Inflammatory macrophage treated with lipopolysaccharide for 1 hour (primary cell): Measurements from ENCODE around the gene PDGFRA.
A peak's percentile ranks its signal among the peaks of the same experiment; 100 is the strongest.
"Not testable (repeated sequence)": the region's sequence is repeated elsewhere in the genome, so short reads cannot be mapped to it uniquely, and the experiment has no call there.

Experiments used
- DNase-seq, 2 donors: peaks; one replicate each; pipeline ENCODE4 v3.0.0-alpha.2; 2020 to 2022

The PDGFRA gene

DNA sequence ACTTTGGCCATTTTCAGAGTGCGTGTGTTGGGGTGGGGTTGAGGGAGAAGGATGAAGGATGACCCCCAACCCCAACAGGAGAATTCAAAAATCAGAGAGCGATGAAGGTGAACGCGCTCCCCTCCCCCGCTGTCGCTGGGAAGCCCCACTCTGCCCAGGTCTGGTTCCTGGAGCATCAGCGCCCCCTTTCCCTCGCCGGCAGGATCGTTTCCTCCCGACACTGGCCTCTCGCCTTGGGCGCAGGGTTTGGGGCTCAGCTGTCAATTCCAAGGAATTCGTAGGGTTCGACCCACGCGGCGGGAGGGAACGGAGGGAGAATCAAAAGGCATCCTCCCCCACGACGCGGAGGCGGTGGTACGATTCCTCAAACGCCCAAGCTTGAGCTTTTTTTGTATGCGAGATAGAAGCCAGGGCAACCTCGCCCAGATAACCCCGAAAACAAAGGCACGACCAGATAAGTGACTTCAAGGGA lies 1.0 kb upstream of the PDGFRA start:
- DNase-seq, result peak in 1 of 2 donors; percentile 54

DNA sequence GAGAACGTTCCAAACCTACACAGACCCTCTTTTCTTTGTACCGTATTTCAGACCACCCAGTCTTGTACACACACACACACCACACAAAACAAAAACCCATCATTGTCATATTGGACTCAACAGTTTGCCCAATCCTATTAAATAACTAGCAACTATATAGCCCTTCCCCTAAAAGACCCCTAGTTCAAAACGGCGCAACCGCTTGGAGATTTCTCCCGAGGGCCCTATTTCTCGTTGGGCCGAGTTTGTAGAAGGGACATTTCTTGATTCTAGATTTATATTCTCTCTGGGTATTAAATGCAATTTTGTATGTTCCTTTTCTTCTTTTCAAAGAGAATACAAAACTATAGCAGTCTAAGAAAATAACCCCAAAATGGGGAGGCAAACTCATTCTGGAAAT lies 547 bp upstream of the PDGFRA start:
- no peak for DNase-seq

DNA sequence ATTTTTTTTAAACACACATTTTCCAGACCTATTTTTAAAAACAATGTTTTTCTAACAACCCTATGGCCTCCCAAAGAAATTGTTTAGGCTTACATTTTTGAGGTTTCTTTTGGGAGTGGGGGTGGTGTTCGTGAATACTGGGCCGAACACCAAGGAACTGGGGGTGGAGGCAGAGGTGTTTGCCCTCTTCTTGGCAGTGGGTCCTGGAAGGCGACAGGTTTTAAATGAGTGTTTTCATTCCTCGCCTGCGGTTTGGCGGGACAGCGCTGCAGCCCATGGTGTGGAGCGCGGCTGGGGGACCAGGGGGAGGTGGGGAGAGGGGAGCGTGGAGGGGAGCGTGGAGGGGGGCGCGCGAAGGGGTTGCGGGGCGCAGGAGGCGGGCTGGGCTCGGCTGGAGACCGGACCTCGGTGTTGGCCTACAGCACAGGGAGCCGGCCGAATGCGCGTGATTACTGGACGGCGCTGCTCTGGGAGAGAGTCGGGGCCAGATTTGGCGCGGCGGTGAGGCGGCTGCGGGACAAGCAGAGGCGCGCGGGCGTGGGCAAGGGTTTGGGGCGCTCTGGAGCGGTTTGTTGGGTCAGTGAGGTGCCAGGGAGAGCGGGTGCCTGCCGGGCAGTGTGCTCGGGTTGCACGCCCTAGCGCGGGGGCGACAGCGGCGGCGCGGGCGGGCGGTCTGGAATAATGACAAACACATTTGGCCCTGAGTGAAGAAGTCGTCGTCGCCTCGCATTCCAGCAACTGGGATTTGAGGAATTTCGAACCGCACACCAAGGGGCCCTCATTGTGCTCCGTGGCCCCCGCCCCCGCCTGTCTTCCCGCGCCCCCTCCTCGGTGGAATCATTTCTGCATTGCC lies 764 bp downstream of the PDGFRA start:
- DNase-seq, result no peak

DNA sequence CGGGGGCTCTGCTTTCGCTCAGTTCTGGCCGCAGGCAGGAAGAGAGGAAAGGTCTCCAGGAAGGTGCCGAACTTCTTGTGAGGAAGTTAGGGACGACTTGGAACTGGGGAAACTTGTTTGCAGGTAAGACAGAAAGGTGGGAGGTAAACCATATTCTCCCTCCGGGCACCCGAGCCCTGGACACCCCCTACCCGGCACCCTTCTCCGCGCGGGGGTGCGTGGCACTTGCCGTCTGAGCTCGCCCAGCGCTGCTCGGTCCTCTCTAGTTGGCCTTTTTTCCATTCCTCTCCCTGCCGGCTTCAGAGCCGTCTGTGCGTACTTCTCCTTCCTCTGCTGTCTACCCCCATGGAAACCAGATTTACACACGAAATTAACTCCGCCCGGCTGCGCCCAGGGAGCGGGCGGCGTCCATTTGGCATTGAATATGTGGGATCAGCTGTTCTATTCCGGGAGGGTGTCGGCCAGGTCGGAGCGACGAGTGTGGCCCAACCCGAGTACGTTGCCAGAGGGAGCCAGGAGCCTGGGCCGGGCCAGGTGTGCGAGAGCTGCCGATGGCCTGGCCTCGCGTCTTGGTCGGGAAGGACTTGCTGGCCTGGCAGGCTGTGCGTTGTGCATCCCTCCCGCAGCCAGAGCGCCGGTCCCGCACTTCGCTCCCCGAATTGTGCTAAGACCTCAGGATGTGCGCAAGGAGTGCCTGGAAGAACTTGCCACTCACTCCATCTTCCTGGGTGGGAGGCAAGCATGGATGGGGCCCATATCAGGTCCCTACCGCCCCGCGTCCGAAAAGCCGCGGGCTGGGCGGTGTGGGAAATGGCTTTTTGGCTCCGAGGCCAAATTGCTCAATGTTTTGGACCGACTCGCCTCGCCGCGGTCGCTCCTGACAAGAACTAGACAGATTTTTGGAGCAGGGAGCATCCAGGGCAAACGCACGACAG lies 1.7 kb downstream of the PDGFRA start:
- DNase-seq, result no peak

DNA sequence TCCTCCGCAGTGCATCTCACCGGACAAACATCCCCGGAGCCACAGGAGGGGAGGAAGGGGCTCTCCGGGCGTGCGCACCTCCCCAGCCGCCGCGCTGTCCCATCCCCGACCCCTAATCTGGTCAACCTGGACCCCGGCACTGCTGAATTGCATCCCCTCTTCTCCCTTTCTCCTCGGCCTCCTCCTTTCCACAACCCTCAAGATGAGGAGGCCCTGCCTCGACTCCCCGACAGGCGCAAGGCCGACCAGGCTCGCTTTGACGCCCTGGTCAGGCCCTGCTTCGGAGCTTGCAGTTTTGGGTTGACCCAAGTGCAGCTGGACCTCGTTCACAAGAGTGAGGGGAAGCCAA lies 2.3 kb downstream of the PDGFRA start:
- DNase-seq, result no peak

DNA sequence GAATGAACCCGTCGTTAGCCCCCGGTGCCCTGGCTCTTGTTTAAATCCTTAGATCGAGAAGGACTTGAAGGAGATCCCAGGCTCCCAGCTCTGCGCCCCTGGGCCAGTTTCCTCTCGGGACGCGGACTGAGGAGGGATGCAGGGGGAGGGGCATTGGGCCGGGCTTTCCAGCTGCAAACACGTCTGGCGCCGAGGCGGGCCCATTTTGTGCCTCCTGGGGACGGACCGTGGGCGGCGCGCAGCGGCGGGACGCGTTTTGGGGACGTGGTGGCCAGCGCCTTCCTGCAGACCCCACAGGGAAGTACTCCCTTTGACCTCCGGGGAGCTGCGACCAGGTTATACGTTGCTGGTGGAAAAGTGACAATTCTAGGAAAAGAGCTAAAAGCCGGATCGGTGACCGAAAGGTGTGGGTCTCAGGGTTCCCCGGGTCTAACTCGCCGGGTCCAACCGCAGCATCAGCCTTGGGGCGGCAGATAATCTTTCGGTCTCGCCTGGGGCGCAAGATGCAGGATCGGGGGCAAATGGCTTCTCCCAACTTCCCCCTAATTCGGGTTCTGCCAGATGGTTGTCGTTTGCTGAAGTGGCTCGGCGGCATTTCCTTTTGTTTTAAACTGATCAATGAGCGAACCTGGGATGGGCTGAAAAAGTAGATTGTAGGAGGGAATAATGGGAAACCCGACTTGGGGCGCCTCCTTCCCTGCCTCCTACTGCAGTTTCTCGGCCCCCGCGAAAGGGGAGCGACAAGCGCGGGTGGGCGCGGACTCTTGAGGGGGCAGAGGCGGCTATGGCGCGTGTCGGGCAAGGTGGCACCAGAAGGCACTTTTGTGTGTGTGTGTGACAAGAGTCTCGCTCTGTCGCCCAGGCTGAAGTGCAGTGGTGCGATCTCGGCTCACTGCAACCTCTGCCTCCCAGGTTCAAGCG lies 2.9 kb downstream of the PDGFRA start:
- no peak for DNase-seq

DNA sequence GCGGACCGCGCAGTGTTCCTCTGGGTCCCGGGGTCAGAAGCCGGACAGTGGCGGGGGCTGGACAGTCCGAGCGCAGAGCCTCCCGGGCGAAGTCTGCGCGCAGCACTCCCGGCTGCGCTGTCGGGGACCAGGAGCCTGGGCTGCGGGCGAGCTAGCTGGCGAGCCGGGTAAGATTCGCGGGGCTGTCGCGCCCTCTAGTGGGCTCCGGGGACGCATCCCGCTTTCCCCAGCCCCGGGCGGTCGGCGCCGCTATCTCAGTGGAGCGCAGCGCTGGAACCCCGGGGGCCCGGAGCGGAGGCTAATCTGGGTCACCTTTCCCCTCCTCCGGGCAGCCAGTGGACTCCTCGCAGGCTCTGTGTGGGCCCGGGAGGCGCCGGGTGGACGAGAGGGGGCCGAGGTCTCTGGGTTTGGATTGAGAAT lies 4.2 kb downstream of the PDGFRA start:
- DNase-seq, result peak; percentile 78 to 94

DNA sequence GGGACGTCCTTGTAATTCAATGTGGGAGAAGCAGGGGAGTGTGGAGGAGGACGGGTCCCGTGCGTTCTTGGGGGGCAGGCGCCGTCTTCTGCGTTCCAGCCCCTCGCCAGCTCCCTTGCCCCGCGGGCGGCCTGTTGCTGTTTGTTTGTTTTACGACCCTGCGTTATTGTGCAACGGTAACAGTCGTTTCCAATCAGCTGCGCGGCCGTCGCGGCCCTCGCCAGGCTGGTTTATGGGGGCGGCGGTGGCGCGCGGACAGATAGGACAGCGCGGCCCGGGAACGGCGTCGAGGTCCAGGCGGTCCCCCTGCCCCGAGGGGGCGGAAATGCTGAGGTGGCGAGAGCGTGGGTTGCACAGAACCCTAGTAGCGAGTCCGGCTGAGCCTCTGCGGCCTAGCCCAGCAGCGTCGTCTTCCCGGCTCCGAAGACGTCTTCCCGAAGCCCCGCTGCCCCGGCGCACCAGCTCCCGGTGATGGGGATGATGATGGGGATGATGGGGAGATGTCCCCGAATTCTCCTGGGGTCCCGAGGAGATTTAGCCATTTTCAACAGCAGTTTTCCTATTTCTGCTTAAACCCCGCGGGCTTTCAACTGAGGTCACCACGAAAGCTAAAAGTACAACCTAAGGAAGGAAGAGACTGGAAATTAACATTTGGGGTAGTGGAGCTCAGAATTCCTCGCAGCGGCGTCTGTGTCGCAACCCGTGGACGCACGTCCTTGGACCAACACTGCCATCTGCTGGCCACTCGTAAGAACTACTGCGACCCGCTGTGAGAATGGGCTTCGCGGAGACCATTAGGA lies 4.8 kb downstream of the PDGFRA start:
- peak; percentile 62 to 92 for DNase-seq

DNA sequence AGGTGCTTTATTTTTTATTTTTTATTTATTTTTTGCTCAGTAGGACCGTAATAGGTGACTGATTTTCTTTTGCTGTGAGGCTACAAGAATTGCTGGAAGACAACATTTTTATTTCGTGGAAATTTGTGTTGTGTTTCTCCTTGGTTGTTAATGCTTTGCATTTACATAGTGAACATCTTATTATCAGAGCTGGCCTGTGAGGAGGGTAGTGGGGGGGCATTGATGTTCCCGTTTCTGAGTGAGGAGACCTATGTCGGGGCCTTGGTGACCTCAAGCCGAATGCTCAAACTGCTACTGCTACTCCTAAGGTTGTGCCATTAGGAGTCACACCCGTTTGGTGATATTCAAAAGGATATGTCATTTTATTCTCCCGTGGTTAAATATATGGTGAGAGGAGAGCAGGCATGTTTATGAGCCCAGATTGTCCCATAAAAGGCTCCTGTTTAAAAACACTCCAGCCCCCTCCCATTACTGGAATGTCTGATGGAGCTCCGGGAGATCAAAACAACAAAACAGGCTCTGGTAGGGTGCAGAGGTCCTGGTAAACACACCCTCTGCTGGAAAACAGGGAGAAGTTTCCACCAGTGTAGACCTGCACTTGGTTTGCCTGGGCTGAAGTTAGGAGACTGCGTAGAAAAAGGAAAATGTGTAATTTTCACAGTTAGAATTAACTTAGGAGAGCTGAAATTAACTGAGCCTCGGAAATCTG lies 5.6 kb downstream of the PDGFRA start:
- DNase-seq, result no peak

DNA sequence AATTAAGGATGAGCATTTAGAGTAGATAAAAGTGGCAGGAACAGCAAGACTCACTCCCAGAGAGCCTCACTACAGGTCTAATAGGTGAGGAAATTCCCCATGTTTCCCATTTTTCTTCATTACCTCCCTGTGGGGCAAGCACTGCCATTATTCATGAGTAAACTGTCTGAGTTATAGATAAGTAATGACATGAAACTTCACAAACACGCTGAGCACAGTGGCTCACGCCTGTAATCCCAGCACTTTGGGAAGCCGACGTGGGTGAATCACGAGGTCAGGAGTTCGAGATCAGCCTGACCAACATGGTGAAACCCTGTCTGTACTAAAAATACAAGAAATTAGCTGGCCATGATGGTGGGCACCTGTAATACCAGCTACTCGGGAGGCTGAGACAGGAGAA lies 7.2 kb downstream of the PDGFRA start:
- DNase-seq, result not testable (repeated sequence)

DNA sequence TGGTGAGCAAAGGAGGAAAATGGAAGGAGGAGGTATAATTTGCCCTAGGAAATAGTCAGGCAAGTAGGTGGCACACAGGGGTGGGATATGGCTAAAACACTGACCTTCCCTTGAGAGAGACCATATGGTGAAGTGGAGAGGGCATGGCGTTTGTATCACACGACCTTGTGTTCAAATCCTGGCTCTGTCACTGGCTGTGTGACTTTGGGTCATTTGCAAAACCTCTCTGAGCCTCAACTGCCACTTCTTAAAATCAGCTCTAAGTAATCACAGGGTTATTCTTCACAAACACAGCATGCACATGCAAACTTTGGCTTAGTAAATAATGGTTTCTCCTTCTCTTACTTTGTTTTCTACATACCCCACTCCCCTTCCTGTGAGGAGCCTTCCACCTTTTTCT lies 8.7 kb downstream of the PDGFRA start:
- DNase-seq, result no peak

DNA sequence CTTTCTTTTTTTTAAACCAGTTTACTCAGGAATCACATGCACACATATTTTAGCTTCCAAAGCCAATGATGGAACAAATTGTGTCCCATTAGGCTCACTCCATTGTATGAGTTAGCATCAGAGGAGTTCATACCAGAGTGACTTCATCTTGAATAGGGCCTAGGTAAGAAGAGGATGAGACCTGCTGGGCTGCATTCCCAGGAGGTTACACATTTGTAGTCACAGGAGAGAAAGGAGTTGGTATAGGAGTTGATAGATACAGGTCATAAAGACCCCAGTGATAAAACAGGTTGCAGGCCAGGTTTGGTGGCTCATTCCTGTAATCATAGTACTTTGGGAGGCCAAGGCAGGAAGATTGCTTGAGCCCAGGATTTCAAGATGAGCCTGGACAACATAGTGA lies 9.3 kb downstream of the PDGFRA start:
- no peak for DNase-seq

DNA sequence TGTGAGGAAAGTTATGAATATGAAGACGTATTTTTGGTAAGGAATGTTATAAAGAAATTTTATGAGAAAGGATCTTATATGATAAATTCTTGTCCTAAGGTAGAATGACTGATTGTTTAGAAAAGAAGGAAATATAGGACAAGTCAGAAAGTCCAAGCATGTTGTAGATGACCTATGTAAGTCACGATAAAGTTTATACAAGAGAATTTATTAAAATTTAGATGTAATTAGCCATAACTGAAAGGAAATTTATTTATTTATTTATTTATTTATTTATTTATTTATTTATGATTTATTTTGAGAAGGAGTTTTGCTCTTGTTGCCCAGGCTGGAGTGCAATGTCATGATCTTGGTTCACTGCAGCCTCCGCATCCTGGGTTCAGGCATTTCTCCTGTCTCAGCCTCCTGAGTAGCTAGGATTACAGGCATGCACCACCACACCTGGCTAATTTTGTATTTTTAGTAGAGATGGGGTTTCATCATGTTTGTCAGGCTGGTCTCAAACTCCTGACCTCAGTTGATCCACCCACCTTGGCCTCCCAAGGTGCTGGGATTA lies 12.3 kb downstream of the PDGFRA start:
- not testable (repeated sequence) for DNase-seq

DNA sequence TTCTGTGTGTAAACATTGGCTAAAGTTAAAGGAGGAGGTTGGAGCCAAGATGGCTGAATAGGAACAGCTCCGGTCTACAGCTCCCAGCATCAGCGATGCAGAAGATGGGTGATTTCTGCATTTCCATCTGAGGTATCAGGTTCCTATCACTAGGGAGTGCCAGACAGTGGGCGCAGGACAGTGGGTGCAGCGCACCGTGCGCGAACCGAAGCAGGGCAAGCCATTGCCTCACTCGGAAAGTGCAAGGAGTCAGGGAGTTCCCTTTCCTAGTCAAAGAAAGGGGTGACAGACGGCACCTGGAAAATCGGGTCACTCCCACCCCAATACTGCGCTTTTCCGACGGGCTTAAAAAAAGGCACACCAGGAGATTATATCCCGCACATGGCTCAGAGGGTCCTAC lies 14.4 kb downstream of the PDGFRA start:
- DNase-seq, result not testable (repeated sequence)

DNA sequence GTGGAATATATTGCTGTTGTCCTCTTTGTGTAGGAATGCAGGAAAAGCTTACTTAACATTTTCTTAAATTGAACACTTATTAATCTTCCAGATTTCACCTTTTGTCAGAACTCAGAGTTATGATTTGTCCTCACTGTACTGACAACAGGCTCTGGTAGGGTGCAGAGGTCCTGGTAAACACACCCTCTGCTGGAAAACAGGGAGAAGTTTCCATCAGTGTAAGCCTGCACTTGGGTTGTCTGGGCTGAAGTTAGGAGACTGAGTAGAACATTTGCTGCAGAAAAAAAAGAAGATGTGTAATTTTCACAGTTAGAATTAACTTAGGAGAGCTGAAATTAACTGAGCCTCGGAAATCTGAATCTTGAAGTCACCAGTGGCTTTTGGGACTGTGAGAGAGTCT lies 23.2 kb downstream of the PDGFRA start:
- DNase-seq, result not testable (repeated sequence)

DNA sequence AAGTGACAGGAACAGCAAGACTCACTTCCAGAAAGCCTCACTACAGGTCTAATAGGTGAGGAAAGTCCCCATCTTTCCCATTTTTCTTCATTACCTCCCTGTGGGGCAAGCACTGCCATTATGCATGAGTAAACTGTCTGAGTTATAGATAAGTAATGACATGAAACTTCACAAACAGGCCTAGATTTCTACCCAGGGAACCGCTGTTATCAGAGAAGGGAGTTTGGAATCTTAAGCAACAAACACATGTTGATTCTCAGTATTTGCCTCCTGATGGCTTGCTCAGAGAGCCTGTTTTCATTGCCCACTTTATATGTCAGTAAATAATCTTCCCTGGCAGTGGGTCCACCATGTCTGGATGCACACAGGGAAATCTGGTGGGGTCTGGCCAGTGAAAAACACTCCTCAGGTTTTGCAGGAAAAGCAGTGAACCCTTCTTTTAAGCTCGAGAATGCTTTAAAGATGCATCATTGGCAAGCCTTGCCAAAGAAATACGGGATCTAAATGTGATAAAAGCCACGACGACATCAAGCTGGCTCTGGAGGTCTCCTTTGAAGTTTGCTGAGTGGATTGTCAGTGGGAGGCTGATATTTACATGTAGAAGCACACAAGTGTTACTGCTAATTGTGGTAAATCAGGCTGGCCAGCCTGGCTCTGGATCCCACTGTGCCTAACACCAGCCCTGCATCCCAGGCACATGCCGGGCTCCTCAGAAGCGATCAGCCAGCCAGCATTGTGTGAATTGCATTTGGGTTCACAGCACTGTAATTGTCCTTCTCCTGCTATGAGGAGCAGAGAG lies 25.2 kb downstream of the PDGFRA start:
- no peak for DNase-seq

DNA sequence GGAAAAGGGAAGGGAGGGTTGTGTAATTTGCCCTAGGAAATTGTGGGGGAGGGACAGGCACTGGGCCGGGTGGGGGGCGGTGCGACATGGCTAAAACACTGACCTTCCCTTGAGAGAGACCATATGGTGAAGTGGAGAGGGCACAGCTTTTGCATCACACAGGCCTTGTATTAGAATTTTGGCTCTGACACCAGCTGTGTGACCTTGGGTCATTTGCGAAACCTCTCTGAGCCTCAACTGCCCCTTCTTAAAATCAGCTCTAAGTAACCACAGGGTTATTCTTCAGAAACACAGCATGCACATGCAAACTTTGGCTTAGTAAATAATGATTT lies 25.8 kb downstream of the PDGFRA start:
- DNase-seq, result no peak

DNA sequence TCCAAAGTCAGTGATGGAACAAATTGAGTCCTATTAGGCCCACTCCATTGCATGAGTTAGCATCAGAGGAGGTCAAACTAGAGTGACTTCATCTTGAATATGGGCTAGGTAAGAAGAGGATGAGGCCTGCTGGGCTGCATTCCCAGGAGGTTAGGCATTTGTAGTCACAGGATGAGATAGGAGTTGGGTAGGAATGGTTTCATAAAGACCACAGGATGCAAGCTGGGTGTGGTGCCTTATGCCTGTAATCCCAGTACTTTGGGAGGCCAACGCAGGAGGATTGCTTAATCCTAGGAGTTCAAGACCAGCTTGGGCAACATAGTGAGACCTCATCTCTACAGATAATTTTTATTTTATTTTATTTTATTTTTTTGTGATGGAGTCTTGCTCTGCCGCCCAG lies 26.8 kb downstream of the PDGFRA start:
- DNase-seq, result no peak

DNA sequence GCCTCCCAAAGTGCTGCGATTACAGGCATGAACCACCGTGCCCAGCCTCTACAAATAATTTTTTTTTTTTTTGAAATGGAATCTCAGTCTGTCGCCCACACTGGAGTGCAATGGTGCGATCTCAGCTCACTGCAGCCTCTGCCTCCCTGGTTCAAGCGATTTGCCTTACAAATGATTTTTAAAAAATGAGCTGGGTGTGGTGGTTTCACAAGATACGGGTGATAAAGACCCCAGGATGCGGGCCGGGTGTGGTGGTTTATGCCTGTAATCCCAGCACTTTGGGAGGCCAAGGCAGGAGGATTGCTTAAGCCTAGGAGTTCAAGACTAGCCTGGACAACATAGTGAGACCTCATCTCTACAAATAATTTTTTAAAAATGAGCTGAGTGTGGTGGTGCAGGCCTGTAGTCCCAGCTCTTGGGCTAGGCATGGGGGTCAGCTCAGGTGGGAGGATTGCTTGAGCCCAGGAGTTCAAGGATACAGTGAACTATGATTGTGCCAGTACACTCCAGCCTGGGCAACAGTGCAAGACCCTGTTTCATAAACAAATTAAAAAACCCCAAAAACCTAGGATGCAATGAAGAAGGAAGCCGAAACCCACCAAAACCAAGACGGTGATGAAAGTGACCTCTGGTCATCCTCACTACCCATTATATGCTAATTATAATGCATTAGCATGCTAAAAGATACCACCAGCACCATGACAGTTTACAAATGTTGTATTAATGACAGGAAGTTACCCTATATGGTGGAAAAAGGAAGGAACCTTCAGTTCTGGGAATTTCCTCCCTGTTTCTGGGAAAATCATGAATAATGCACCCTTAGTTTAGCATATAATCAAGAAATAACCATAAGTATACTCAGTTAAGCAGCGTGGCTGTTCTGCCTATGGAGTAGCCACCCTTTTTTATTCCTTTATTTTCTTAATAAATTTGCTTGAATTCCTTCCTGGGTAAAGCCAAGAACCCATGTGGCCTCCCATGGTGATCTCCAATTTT lies 27.7 kb downstream of the PDGFRA start:
- peak; percentile 25 to 53 for DNase-seq
